ENCODE results near the gene SOWAHC. TPM values are rescaled to one million over a fixed set of nuclear protein-coding genes. Genes with fewer than 3 reads are reported as not detected.

The SOWAHC gene
- total and polyA plus RNA-seq, 9 donors: 9.5 to 36.1 (median 16.0) TPM

- TF ChIP-seq CTCF (IDR thresholded peaks at IDR 0.05) (no peak), EP300 (IDR thresholded peaks at IDR 0.05) (no peak), POLR2A (IDR thresholded peaks at IDR 0.05) (no peak)
- Histone ChIP-seq H3K9me3 (no peaks in the 10 kb centered on the region), H3K27ac (no peak overlapping the region), H3K4me1 (ENCODE audit: insufficient read depth) (no peaks in the 10 kb centered on the region), H3K27me3 (no peaks in the 10 kb centered on the region), H3K36me3 (no peaks in the 10 kb centered on the region), H3K4me3 (no peak overlapping the region)
- intact Hi-C loops (cut with DNase I): no loop called here
- 92 to 94% (median 93%) methylated on average over 10 of the region's 10 CpGs for WGBS, 3 donors
- no peak for DNase-seq
Measured at GRCh38 chr2:109633284-109633961, 19.3 kb downstream of the SOWAHC start.

DNA sequence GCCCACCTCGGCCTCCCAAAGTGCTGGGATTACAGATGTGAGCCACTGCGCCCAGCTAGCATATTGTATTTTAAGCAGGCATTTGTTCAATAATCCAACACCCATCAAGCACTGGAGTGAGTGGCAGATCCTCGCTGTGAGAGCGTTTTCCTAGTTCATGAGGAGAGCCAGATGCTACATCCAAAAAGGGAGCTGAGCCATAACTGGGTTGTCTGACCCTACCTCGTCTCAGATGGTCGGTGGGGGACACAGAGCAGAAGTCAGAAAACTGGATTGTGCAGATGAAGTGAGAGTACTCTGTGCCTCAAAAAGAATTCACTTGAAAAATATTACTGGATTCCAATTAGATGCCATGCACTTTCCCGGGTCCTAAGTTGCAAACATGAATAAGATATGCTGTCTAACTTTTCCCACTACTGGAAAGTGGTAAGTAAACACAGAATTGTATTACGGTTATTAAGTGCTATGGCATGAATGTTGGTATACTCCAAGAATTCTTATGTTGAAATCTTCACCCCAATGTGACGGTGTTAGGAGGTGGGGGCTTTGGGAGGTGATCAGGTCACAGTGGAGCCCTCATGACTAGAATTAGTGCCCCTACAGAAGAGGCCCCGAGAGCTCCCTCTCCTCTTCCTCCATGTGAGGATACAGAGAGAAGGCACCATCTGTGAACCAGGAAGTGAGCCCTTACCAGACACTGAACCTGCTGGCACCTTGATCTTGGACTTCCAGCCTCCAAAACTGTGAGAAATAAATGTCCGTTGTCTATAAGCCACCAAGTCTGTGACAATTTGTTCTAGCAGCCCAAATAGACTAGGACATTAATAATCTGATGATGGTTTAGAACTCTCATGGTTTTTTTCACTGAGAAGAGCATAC, 21.5 kb downstream of the SOWAHC start:
- Histone ChIP-seq H3K27me3 (no peaks in the 10 kb centered on the region), H3K4me3 (no peak overlapping the region), H3K4me1 (ENCODE audit: insufficient read depth) (no peaks in the 10 kb centered on the region), H3K9me3 (no peaks in the 10 kb centered on the region), H3K36me3 (no peaks in the 10 kb centered on the region), H3K27ac (no peak overlapping the region)
- DNase-seq: no peak
- WGBS, 3 donors: 88 to 92% (median 92%) methylated on average over 11 of the region's 11 CpGs
- TF ChIP-seq EP300 (IDR thresholded peaks at IDR 0.05): no peak
- intact Hi-C loops (cut with DNase I): no loop called here

- H3K27me3 ChIP-seq: no peaks in the 10 kb centered on the region
- DNase-seq: no peak
- TF ChIP-seq EP300 (IDR thresholded peaks at IDR 0.05): no peak
- TF ChIP-seq CTCF (IDR thresholded peaks at IDR 0.05): no peak
- H3K4me1 ChIP-seq (ENCODE audit: insufficient read depth): no peaks in the 10 kb centered on the region
- H3K9me3 ChIP-seq: no peaks in the 10 kb centered on the region
- H3K4me3 ChIP-seq: no peak overlapping the region
- no peaks in the 10 kb centered on the region for H3K36me3 ChIP-seq
- no peak overlapping the region for H3K27ac ChIP-seq
- 93 to 100% (median 96%) methylated on average over 1 of the region's 1 CpG for WGBS, 3 donors
- intact Hi-C loops (cut with DNase I): no loop called here
Measured at GRCh38 chr2:109636317-109636716, 22.2 kb downstream of the SOWAHC start.

- no peaks in the 10 kb centered on the region for H3K9me3 ChIP-seq
- intact Hi-C loops (cut with DNase I): no loop called here
- H3K4me3 ChIP-seq: no peak overlapping the region
- no peaks in the 10 kb centered on the region for H3K27me3 ChIP-seq
- no peak overlapping the region for H3K27ac ChIP-seq
- H3K4me1 ChIP-seq (ENCODE audit: insufficient read depth): no peaks in the 10 kb centered on the region
- no peak for DNase-seq
- no peaks in the 10 kb centered on the region for H3K36me3 ChIP-seq
- no peak for TF ChIP-seq EP300 (IDR thresholded peaks at IDR 0.05)
- TF ChIP-seq POLR2A (IDR thresholded peaks at IDR 0.05): no peak
- no peak for TF ChIP-seq CTCF (IDR thresholded peaks at IDR 0.05)
- WGBS, 3 donors: 59 to 82% (median 74%) methylated on average over 9 of the region's 9 CpGs
Measured at GRCh38 chr2:109637749-109638570, 23.8 kb downstream of the SOWAHC start.

Data from ovary (tissue), 9 donors.